NCI-H128 (cell line): ENCODE measurements around the gene DDHD1.
"Not testable (repeated sequence)": the region's sequence is repeated elsewhere in the genome, so short reads cannot be mapped to it uniquely, and the experiment has no call there.

Experiments used
- DNase-seq: peaks from one replicate; lab custom pipeline; 2025; ENCODE audit not compliant: unreplicated experiment; lab: John Stamatoyannopoulos, UW

DDHD1 gene

DNA sequence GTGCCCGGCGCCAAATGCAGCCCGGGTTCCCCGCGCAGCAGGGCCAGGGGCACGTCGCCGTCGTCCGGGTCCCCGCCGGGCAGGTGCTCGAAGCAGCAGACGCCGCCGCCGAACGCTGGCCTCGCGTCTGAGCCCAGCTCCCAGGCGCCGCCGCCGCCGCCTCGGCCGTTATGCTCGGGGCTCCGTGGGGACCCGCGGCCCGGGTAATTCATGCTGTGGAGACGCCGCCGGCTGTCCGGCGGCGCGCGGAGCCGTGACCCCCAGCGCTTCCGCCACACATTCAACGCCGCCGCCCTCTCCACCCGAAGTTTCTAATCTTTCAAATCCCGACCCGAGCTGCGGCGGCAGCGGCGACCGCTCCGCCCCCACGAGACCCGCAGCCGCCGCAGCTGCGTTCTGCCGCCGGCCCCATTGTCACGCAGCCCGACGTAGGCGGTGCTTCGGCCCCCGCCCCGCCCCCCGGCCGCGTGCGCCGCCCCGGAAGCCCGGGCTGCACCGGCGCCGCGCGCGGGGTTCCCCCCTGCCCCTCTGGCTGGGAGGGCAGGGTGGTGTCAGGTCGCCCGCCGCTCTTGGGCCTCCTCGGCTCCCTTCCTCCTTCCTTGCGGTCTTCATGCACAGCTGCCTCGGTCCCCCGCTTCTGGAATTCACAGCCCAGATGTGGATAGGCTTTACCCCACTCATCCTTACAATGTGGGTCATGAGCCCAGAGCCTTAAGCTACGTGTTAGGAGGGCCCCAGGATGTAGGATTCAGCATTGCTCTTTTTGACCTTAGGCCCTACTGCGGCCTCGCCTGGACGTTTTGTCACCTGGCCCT is at the start of gene DDHD1:
Gene DDHD1 (minus strand): TSS at position 437 of the 815 bp plus-strand sequence. CDS start 225 bp downstream, at position 212.
- DNase-seq = peak; percentile 42

DNA sequence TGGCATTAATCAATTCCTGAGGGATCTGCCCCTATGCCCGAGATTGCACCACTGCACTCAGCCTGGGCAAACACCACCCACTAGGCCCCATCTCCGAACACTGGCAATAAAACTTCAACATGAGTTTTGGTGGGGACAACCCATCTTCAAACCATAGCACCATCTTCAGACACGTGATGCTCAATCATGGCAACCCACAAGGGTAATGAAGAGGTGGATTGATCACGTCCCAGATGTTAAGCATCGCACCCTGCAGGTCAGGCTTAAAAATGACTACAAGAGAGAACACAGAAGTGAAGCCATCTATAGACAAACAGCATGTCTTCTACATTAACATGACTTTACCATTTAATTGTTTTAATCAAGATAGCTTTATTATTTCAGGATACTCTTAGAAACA is 42.8 kb upstream of the DDHD1 start:
- no peak for DNase-seq

GRCh38 chr14:53193193-53193592 is 40.1 kb upstream of the DDHD1 start:
- DNase-seq = no peak

- DNase-seq = no peak
These were observed 39.1 kb upstream of the DDHD1 start for GRCh38 chr14:53192052-53192760.

DNA sequence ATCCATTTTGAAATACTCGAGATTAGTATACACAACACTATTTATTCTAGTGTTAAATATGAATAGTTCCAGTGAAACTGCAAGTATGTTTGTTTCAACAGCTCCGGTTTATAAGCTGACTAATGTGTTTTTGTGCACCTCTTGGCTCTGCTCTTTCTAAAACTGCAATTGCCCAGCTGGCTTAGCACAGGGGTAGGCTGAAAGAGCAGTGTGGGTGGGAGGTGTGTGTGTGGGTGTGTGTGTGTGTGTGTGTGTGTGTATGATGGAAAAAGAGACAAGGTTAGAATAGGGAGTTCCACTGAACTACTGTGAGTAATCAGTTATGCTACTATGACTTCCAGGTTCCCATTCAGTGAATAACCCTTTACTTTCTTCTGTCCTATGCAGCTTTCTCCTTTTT is 37.8 kb upstream of the DDHD1 start:
- no peak for DNase-seq

GRCh38 chr14:53187921-53188463 is 34.9 kb upstream of the DDHD1 start:
- no peak for DNase-seq

- DNase-seq = no peak
These were observed 33.4 kb upstream of the DDHD1 start for GRCh38 chr14:53186532-53186931.

GRCh38 chr14:53183611-53184010 is 30.5 kb upstream of the DDHD1 start:
- DNase-seq = no peak

GRCh38 chr14:53183056-53183455 is 29.9 kb upstream of the DDHD1 start:
- DNase-seq = no peak

DNA sequence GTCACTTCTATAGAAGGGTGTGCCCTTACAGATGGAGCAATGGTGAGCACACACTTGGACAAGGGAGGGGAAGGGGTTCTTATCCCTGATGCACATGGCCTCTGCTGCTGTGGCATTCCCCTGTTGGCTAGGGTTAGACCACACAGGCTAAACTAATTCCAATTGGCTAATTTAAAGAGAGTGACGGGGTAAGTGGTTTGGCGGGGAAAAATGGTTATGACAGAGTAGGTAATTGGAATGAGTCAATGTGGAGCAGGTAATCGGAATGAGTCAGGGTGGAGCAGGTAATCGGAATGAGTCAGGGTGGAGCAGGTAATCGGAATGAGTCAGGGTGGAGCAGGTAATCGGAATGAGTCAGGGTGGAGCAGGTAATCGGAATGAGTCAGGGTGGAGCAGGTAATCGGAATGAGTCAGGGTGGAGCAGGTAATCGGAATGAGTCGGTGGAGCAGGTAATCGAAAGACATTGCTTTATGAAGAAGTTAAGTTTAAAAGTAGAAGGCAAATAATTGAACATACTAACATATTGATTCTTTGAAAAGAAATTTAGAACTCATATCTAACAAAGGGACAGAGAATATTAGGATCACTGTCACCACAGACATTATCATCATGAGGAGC is 28.4 kb upstream of the DDHD1 start:
- DNase-seq = not testable (repeated sequence)

- DNase-seq = no peak
These were observed 27.4 kb upstream of the DDHD1 start for GRCh38 chr14:53180272-53181221.

DNA sequence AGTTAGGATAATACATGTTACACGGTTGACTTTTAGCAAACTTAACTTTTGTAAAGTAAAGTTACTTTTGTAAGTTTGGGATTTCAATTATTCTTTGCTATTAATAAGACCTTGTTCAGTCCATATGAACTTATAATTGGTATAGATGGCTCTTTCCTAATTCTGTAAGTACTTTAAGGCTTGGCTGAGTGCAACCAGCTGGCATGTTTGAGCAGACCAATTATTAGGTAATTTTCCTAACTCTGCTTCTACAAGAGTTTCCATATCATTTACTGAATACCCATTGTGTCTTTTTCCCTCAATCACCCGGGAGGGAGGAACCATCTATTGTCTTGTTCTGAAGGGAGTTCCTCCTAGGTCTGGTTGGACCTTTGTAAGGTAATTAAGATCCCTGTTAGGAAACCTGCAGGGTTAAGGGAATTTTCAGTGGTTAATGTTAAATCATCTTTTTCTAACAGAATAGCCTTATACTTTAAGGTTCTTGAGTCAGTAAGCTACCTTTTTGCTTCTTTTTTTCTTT is 26.4 kb upstream of the DDHD1 start:
- DNase-seq = not testable (repeated sequence)

DNA sequence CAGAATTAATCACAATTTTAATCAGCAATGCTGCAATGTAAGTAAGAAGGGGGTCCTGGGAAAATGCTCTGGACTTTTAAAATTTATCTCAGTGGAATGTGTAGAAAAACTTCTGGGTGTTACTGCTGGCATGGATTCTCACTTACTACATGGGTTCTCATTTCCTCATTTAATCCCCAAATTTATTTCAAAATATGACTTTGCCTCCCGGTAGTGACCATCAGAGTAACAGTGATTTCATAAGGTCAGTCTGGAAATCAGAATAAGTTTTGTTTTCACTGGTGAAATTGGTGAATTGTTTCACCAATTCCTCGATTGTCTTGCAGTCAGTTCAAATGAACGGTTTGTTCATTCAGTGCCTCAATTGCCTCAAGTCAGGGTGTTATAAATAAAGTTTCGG is 22.3 kb upstream of the DDHD1 start:
- no peak for DNase-seq

DNA sequence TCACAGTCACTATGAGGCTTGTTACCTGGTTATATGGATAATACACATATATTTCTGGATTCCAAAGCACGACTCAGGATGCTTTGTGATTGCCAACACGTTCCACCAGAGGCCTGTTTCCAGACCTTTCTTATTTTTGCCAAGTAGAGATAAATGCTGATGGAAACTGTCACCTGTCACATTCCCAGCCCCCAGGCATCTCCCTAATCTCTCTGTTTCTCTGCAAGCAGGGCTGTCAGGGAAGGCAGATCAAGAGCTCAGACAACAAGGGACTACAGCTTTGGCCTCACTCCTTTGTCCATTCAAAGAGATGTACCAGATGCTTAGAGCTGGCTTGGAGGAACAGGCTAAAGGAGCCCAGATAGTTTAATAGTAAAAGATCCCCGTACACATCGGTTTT is 21.8 kb upstream of the DDHD1 start:
- no peak for DNase-seq

- DNase-seq = no peak
These were observed 15.7 kb upstream of the DDHD1 start for GRCh38 chr14:53168786-53169185.

GRCh38 chr14:53167602-53168328 is 14.6 kb upstream of the DDHD1 start:
- no peak for DNase-seq

DNA sequence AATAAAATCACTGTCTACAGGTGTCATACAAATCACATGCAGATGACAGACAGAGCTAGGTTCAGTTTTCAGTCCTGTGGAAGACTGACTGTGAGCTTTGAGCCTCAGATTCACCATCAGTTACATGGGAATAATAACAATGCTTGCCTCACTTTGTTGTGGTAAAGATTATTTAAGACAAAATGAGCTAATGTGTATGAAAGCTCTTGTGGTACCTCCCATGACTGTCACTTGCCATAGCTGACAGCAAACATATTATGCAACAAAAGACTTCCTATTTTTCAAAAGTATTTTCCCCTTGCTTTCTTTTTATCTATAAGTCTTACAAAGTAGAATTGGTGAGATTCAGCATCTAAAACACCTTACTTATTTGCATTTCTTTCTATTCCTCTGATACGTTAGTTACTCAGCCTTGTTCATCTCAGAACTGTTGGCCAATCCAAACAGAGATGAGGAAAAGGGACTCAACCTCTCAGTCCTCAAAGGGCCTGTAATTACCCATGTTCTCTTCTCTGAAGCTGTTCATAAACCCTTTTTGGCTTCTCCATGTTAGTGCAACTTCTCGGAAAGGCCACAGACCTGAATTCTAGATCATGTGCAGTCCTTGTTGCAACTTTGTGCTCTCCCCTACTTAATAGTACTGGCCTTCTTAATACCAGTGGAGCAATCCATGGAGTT is 8.8 kb upstream of the DDHD1 start:
- DNase-seq = no peak

DNA sequence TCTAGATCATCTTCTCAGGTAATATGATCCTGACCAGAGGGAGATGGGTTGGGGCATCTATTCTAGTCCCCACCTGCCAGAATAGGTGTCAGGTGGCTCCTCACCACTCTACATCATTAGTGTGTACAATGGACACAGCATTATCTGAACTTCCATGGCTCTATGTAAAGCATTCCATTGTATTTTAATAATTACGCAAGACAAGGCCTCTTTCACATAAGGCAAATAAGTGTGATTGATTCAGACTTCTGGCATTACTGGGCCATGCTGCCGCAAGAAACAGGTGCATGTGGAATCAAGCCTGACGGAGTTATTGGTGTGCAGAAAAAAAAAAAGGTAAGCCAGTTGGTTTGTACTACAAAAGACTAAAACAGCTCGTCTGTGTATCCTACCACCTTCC is 3.1 kb upstream of the DDHD1 start:
- DNase-seq = no peak

GRCh38 chr14:53153702-53154112 is 584 bp upstream of the DDHD1 start:
- DNase-seq = no peak
